ENCODE measurements around the gene PGPEP1.

The PGPEP1 gene

GRCh38 chr19:18406749-18407148 is 66.4 kb downstream of the PGPEP1 start:
- TF ChIP-seq CTCF (conservative IDR thresholded peaks at IDR 0.05): no peak
- H3K27ac ChIP-seq: no peak overlapping the region

GRCh38 chr19:18408053-18408476 is 67.7 kb downstream of the PGPEP1 start:
- H3K27ac ChIP-seq: no peak overlapping the region
- peak; percentile 63 for TF ChIP-seq CTCF (conservative IDR thresholded peaks at IDR 0.05)

GRCh38 chr19:18412610-18413239 is 72.3 kb downstream of the PGPEP1 start:
- no peak for TF ChIP-seq CTCF (conservative IDR thresholded peaks at IDR 0.05)

GRCh38 chr19:18414504-18415177 is 74.2 kb downstream of the PGPEP1 start:
- no peak overlapping the region for H3K27ac ChIP-seq
- no peak for TF ChIP-seq CTCF (conservative IDR thresholded peaks at IDR 0.05)

More at GRCh38 chr19:18412610-18413239, 72.3 kb downstream of the PGPEP1 start:
- no peak overlapping the region for H3K27ac ChIP-seq

- no peak for TF ChIP-seq CTCF (conservative IDR thresholded peaks at IDR 0.05)
Measured at GRCh38 chr19:18415178-18415867, 74.9 kb downstream of the PGPEP1 start.

GRCh38 chr19:18416778-18417249 is 76.4 kb downstream of the PGPEP1 start:
- no peak for TF ChIP-seq CTCF (conservative IDR thresholded peaks at IDR 0.05)
- peak overlapping the region; percentile 83 for H3K27ac ChIP-seq

More at GRCh38 chr19:18415178-18415867, 74.9 kb downstream of the PGPEP1 start:
- H3K27ac ChIP-seq: no peak overlapping the region

All from VCaP (cell line).